HG02588 (cell line): ENCODE results near the gene FAM200B.

Experiments used
- ATAC-seq: cut with Tn5 transposase; IDR thresholded peaks from one replicate; pipeline ENCODE4 v1.9.1; 2021; ENCODE audit warnings: mild to moderate bottlenecking, moderate library complexity; ENCODE audit not compliant: unreplicated experiment

Gene FAM200B

DNA sequence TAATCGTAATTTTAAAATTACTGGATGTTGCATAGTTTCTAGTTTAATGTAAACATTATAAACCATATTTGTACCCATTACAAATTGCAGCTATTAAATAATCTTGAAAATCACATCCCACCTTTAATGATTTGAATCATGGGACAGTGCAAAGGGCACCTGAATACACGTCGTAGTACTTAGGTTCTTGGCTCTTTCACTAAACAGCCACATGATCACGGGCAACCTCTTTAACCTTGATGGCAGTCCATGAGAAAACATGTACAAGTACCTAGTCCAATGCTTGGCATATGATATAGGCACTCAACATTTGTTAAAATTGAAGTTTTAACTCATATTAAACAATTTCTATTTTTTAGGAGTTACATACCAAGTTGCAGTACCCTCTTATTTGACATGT, 14.6 kb upstream of the FAM200B start:
- no peak for ATAC-seq

DNA sequence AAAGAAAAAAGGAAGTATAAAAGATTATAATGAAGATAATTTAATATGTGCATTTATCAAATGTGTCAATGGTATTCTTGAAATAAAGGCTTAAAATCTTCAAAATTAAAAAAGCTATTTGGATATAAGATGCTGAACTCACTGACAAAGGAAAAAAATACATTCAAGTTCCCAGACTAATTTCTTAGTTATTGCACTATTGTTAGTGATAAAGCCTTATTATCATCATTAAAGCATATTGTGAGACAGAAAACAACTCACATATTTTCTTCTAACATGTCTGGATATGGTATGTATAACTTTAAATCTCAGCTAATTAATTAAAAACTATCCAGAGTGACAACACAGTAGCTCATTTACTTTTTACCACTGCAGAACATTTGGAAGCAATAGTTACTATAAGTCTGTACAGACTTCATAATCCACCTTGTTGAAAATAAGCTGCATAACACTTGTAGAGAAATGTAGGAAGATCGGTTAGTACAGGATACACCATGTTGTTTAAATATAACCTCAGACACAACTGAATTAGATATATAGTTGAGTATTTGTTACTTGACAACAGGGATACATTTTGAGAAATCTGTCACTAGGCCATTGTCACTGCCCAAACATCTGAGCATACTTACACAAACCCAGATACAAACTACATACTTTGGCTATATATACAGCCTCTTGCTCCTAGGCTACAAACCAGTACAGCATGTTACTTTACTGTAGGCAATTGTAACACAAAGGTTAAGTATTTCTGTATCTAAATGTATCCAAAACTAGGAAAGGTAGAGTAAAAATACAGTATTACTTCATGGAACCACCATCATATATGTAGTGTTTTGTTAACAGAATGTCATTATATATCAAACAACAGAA, 12.8 kb upstream of the FAM200B start:
- no peak for ATAC-seq

DNA sequence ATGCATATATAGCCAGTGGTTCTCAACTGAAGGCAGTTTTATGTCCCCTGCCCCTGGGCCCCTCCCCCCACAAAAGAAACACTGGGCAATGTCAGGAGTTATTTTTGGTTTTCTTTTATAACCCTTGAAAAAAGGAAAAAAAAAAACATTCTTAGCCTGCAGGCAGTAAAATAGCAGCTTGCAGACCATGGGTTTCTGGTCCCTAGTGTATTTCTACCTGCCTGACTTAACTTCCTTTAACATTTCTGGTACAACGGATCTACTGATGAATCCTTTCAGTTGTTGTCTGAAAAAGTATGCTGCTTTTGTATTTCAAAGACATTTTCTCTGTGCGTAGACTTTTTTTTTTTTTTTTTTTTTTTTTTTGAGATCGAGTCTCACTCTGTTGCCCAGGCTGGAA, 11.1 kb upstream of the FAM200B start:
- no peak for ATAC-seq

DNA sequence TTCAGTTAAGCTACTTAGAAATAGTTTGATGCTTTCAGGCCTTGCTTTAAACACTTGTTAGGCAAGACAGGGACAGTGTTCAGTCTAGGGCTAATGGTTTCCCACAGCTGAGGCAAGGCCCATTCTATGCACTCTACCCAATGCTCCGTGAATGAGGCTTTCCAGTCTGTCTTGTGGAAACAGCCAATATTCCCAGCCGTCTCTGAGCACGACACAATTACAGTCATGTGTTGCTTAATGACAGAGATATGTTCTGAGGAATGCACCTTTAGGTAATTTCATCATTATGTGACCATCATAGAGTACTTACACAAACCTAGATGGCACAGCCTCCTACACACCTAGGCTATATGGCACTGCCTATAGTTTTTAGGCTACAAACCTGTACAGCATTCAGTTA, 9.5 kb upstream of the FAM200B start:
- no peak for ATAC-seq

GRCh38 chr4:15673337-15673736, 8.3 kb upstream of the FAM200B start:
- ATAC-seq = no peak

- no peak for ATAC-seq
Measured at GRCh38 chr4:15674046-15674445, 7.6 kb upstream of the FAM200B start.

GRCh38 chr4:15674926-15675325, 6.7 kb upstream of the FAM200B start:
- ATAC-seq = no peak

DNA sequence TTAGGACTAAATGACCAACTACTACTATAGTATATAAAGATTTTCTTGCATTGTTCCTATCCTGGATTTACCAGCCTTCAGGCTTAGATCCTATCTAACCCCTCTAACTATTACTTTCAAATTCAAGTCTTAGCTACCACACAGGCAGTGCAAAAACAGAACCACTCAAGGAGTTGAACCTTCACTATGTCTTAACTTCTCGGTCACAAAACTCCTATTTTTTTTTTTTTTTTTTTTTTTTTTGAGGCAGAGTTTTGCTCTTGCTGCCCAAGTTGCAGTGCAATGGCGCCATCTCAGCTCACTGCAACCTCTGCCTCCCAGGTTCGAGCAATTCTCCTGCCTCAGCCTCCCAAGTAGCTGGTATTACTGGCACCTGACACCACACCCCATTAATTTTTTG, 6.3 kb upstream of the FAM200B start:
- ATAC-seq = no peak

DNA sequence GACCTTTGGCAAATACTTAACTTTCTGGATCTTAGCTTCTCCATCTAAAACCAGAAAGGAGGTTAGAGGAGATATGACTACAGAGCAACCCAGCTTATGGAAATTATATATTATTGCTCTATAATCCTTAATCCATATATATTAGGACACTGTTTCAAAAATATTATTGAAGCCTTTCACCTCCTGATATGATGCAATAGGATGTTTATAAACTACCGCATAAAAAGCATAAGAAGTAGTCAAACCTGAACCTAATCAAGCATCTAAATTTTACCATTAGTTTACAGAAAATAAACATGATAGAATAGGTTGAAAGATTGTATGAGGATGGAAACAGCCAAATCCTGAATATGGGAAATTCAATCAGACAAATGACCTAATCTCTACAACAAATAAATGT, 5.6 kb upstream of the FAM200B start:
- ATAC-seq = no peak

GRCh38 chr4:15676899-15677298, 4.7 kb upstream of the FAM200B start:
- no peak for ATAC-seq

DNA sequence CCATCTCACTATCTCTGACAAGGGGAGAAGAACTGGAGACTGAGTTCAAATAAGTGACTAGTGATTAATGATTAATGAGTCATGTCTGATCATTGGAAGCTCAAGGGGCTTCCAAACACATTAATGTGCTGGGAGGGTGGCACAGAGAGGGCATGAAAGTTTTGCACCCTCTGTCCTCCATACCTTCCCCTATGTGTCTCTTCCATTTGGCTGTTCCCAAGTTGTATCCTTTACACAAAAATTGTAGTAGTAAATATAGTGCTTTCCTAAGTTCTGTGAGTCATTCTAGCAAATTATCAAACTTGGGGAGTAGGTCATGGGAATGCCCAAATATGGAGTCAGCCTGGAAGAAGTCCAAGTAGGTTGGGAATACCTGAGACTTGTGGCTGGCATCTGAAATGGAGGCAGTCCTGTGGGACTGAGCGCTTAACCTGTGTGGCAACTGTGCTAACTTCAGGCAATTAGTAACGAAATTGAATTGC, 4.1 kb upstream of the FAM200B start:
- ATAC-seq = no peak

GRCh38 chr4:15681067-15681371, 608 bp upstream of the FAM200B start:
- no peak for ATAC-seq

DNA sequence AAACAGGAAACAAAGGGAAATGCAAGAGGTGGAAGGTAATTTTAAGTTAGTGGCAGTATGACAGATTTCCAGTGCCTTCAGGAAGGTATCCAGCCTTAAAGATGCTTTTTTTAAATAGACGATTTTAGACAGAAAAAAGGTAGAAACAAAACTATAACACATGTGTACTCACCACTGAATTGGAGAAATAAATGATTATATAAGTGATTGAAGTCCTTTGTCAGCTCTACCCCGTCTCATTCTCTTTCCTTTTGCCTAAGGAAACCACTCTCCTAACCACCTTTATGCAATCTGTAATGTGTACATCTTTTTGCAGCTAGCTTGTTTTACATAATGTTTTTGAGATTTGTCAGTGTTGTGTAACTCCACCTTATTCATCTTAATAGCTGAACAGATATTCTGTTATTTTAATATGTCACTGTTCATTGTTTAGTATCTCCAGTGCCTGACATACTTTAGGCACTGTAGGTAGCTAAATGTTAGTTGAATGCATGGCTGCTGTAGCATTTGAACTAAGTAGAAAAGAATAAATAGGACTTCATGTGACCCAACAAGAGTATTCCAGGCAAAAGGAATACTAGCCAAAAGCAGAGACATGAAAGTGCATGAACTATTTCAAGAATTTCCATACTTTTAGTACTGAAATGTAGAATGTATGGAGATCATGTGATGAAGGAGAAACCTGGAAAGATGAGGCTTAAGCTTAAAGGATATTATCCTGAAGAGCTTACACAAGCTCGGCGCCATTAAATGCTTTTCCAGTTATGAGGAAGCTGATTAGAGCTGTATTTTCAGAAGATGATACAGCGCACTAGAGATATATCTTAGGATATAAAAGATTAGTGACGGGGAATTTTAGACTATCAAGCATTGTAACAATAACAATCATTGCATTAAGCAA, 865 bp downstream of the FAM200B start:
- ATAC-seq = no peak

DNA sequence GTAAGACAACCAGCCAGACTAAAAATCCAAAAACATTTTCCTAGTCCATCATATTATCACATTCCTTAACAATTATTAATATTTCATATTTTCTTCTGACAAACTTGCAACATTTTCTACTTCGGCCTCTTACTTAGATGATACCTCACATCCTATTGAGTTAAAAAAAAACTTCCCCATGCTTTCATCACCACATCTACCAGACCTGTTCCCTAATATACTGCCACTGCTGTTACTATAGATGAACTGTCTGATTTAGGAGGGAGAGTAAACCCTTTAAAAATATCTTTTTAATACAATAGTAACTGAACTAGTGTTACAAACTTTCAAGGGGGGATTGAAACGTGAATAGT, 1.5 kb downstream of the FAM200B start:
- no peak for ATAC-seq

GRCh38 chr4:15684498-15684897, 2.9 kb downstream of the FAM200B start:
- ATAC-seq = no peak

- ATAC-seq = no peak
Measured at GRCh38 chr4:15688051-15688450, 6.4 kb downstream of the FAM200B start.

- ATAC-seq = no peak
Measured at GRCh38 chr4:15689540-15689939, 7.9 kb downstream of the FAM200B start.

DNA sequence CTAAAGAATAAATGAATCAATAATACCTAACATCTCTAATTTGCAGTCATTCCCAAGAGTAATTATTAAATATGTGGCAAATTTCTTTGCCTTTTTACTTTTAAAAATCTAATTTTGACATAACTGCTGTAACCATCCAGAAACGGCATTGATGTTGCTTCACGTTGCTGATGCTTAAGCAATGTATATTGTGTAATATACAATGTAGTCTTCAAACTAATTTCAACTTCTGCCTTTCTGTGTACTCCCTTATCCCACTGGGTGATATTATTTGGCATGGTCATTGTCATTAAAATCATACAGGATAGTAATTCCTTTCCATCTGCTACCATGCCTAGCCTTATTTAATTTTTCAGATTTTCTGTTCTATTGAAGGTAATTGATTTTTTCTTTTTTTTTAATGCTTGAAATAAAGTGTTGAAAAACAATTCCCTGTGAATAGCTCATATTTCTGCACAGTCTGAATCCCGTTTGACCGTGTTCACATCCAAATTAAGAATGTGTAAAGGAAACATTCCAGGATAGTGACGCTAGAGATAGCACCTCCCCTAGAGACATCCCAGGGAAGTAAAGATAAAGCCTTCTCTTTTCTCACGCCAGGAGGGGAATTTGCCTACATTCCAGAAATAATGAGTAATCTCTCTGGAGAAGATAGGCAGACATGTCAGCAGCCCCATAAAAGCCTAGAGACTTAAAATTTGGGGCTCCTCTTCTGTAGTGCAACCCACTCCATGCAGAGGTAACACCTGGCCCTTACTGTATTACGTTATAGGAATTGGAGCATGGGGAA, 8.6 kb downstream of the FAM200B start:
- ATAC-seq = no peak

- ATAC-seq = no peak
Measured at GRCh38 chr4:15691346-15692135, 9.9 kb downstream of the FAM200B start.

- no peak for ATAC-seq
Measured at GRCh38 chr4:15692602-15693001, 11.0 kb downstream of the FAM200B start.

GRCh38 chr4:15694431-15694830, 12.8 kb downstream of the FAM200B start:
- no peak for ATAC-seq
